Right lobe of liver (tissue), 6 donors: ENCODE data around the gene COMT. TPM values are rescaled to one million over a fixed set of nuclear protein-coding genes. Genes with fewer than 3 reads are reported as not detected.

Experiments
- ATAC-seq, 4 donors: fragments of 200-7000 bp; cut with Tn5 transposase; one replicate each; pipeline ENCODE4 v1.9.1; 2020; ENCODE audit warnings: mild to moderate bottlenecking in 4 of 4, moderate library complexity in 4 of 4
- DNase-seq, 3 donors: peaks; one replicate each; pipeline ENCODE4 v3.0.0-alpha.2; 2020
- H3K27ac ChIP-seq, 3 donors: fragments of 200-600 bp; one replicate each; pipeline ENCODE4 v1.8.0; 2022
- H3K27me3 ChIP-seq, 2 donors: fragments of 200-600 bp; one replicate each; pipeline ENCODE4 v1.8.0; 2022
- H3K36me3 ChIP-seq, 4 donors: fragments of 200-600 bp; sonication (generic) in 1 of 4; one replicate each; pipeline versions ENCODE4 v1.5.1 to v1.8.0; 2017 to 2022; ENCODE audit warnings: control low read depth in 1 of 4
- H3K4me1 ChIP-seq, 4 donors: fragments of 200-600 bp; sonication (generic) in 1 of 4; one replicate each; pipeline versions ENCODE4 v1.5.1 to v1.8.0; 2017 to 2022; ENCODE audit warnings: control low read depth in 1 of 4
- H3K4me3 ChIP-seq, 3 donors: fragments of 200-600 bp; one replicate each; pipeline ENCODE4 v1.8.0; 2022
- H3K9me3 ChIP-seq, 4 donors: fragments of 200-600 bp; sonication (generic) in 1 of 4; one replicate each; pipeline versions ENCODE4 v1.5.1 to v1.8.0; 2017 to 2022; ENCODE audit warnings: control low read depth in 1 of 4
- POLR2A ChIP-seq: fragments of 450-650 bp; IDR thresholded peaks from one replicate; pipeline ENCODE4 v1.6.1; 2017; ENCODE audit warnings: antibody characterized with exemption, mild to moderate bottlenecking
- WGBS: methylation state at CpG from one replicate; pipeline ENCODE4 v1.1.6; 2018; ENCODE audit warnings: low coverage, low lambda C conversion rate; ENCODE audit not compliant: insufficient coverage; ENCODE audit errors: missing lambda C conversion rate; 5-methylcytosine and 5-hydroxymethylcytosine counted together
- intact Hi-C, 2 donors: fragments of 100-400 bp; cut with DNase I; formaldehyde crosslinking; loops; one replicate each; pipeline versions ENCODE4 v1.11.2 to v1.14.1; 2022
- total RNA-seq, 6 experiments: library from RNA; depleted of rRNA in 2 of 6; stranded (reverse); fragments of >200 nt in 2 of 6; fragmentation: NEBNext Ultra II Directional in 3 of 6; extraction: Animal tissue kit (Norgen Biotek cat#: 25700) in 3 of 6; gene quantifications; one replicate each; pipeline versions ENCODE4 v1.1.0 to v1.2.4, GENCODE V29; 2016 to 2023
- TF ChIP-seq, protein P1 (sequence below), 4 donors: fragments of 200-600 bp in 3 of 4; fragments of 450-650 bp in 1 of 4; IDR thresholded peaks; one replicate each; pipeline versions ENCODE4 v1.5.1 to v1.8.0; 2016 to 2022; ENCODE audit warnings: antibody characterized with exemption in 4 of 4, mild to moderate bottlenecking in 2 of 4
- donor health status: DM: no; HTN: yes; CAD: no.
- donor health status: DM: no; HTN: no; CAD: no.
- donor health status: DM: no; HTN: no; CAD: no.
- donor health status: DM: no; HTN: yes; CAD: no.
- donor health status: DM: no; HTN: yes; CAD: no.

The COMT gene
- total RNA-seq, 6 experiments from 2014 or later = 144 to 270 (median 200) TPM

DNA sequence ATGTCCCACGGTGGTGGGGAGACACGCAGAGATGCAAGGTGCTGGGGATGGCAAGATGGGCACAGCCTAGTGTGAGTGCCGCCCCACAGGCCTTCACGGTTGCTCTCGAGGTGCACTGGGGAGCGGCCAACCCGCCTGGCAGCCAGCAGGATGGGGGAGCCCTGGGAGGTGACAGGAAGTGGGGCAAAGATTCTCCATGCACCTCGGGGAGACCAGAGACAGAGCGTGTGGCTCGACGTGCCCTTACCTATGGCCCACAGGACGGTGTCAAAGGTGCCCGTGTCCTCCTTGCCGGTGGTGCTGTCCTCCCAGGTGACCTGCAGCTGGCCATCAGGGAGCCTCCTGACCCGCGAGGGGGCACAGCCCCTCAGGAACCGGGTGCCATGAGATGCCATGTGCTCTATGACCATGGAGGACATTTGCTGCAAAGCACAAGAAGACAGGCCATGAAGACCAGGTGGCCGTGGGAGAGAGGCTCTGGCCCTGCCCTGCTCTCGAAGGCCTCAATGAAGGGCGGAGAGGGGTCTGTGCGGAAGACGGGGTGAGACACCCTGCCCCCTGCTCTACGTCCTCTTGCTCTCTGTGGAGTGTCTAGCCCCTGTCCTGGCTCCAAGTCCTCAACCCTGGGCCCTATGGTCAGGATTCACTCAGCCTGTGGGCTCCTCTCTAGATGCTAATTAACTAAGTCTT, 46.3 kb upstream of the COMT start:
- Histone ChIP-seq H3K27ac (no peak overlapping the region), H3K27me3 (no peaks in the 10 kb centered on the region), H3K36me3 (peaks cover 0 to 31% (median 2%) of the 10 kb centered on the region in 4 donors), H3K9me3 (no peaks in the 10 kb centered on the region), H3K4me1 (peaks cover 0 to 6% (median 0%) of the 10 kb centered on the region in 4 donors), H3K4me3 (no peak overlapping the region)
- WGBS = 100% methylated on average over 3 of the region's 23 CpGs
- no peak for ATAC-seq
- DNase-seq = no peak
- no peak for TF ChIP-seq POLR2A
- TF ChIP-seq, protein P1, sequence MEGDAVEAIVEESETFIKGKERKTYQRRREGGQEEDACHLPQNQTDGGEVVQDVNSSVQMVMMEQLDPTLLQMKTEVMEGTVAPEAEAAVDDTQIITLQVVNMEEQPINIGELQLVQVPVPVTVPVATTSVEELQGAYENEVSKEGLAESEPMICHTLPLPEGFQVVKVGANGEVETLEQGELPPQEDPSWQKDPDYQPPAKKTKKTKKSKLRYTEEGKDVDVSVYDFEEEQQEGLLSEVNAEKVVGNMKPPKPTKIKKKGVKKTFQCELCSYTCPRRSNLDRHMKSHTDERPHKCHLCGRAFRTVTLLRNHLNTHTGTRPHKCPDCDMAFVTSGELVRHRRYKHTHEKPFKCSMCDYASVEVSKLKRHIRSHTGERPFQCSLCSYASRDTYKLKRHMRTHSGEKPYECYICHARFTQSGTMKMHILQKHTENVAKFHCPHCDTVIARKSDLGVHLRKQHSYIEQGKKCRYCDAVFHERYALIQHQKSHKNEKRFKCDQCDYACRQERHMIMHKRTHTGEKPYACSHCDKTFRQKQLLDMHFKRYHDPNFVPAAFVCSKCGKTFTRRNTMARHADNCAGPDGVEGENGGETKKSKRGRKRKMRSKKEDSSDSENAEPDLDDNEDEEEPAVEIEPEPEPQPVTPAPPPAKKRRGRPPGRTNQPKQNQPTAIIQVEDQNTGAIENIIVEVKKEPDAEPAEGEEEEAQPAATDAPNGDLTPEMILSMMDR (IDR thresholded peaks at IDR 0.05) = no peak
- intact Hi-C loops = loop anchor here in 1 of 2 donors (5.0 to 10.0 kb wide), 2 partner anchors 111 to 143 kb away; no protein-coding TSS in a partner anchor

- H3K27me3 ChIP-seq = no peaks in the 10 kb centered on the region
- no peaks in the 10 kb centered on the region for H3K9me3 ChIP-seq
- DNase-seq (no peak), ATAC-seq (no peak)
- 83% methylated on average over 1 of the region's 15 CpGs for WGBS
- peaks cover 0 to 31% (median 5%) of the 10 kb centered on the region in 4 donors for H3K36me3 ChIP-seq
- H3K4me3 ChIP-seq = no peak overlapping the region
- peaks cover 0 to 4% (median 0%) of the 10 kb centered on the region in 4 donors for H3K4me1 ChIP-seq
- TF ChIP-seq, protein P1 (IDR thresholded peaks at IDR 0.05) = no peak
- no peak for TF ChIP-seq POLR2A
- intact Hi-C loops = loop anchor here in 1 of 2 donors (5.0 to 10.0 kb wide), 2 partner anchors 112 to 145 kb away; no protein-coding TSS in a partner anchor
- H3K27ac ChIP-seq = no peak overlapping the region
These were observed 44.8 kb upstream of the COMT start for GRCh38 chr22:19896665-19897355.

- no peak for DNase-seq
- Histone ChIP-seq H3K9me3 (no peaks in the 10 kb centered on the region), H3K36me3 (peaks cover 0 to 31% (median 6%) of the 10 kb centered on the region in 4 donors)
These were observed 43.8 kb upstream of the COMT start for GRCh38 chr22:19897726-19898125.

DNA sequence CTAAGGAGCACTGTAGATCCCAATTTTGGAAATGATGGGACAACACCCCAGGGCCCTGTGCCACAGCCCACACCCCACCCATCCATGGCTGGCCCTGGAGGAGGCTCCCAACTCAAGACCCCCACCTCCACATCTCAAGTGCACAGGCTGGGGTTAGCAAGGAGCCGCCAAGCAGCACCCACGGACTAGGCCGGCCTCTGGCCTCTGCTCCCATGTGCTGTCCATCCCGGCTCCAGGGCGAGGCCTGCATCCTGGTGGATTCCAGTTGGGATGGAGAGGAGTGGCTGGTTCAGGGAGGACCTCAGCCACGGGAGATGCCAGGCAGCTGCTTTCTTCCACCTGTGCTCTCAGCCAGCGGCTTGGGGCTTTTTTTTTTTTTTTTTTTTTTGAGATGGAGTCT, 43.4 kb upstream of the COMT start:
- 67% methylated on average over 3 of the region's 7 CpGs for WGBS
- H3K4me1 ChIP-seq = no peaks in the 10 kb centered on the region
- no peak for TF ChIP-seq POLR2A
- TF ChIP-seq, protein P1 (IDR thresholded peaks at IDR 0.05) = no peak
- no peaks in the 10 kb centered on the region for H3K27me3 ChIP-seq
- intact Hi-C loops = loop anchor here in 1 of 2 donors (5.0 to 10.0 kb wide), 2 partner anchors 113 to 146 kb away; no protein-coding TSS in a partner anchor
- peaks cover 0 to 31% (median 6%) of the 10 kb centered on the region in 4 donors for H3K36me3 ChIP-seq
- DNase-seq (no peak), ATAC-seq (no peak)
- H3K9me3 ChIP-seq = no peaks in the 10 kb centered on the region
- no peak overlapping the region for H3K4me3 ChIP-seq
- no peak overlapping the region for H3K27ac ChIP-seq

More at GRCh38 chr22:19897726-19898125, 43.8 kb upstream of the COMT start:
- Histone ChIP-seq H3K4me3 (no peak overlapping the region), H3K4me1 (no peaks in the 10 kb centered on the region), H3K27me3 (no peaks in the 10 kb centered on the region), H3K27ac (no peak overlapping the region)
- TF ChIP-seq, protein P1 (IDR thresholded peaks at IDR 0.05) = no peak
- TF ChIP-seq POLR2A = no peak
- ATAC-seq = no peak
- intact Hi-C loops = loop anchor here in 1 of 2 donors (5.0 to 10.0 kb wide), 2 partner anchors 113 to 145 kb away; no protein-coding TSS in a partner anchor
- 80% methylated on average over 2 of the region's 16 CpGs for WGBS
